GM21526 (cell line): Measurements from ENCODE around the gene HACD2.

Source experiments
- ATAC-seq: cut with Tn5 transposase; IDR thresholded peaks from one replicate; pipeline ENCODE4 v1.9.1; 2021; ENCODE audit warnings: moderate library complexity; ENCODE audit not compliant: unreplicated experiment, low FRiP score

The HACD2 gene

DNA sequence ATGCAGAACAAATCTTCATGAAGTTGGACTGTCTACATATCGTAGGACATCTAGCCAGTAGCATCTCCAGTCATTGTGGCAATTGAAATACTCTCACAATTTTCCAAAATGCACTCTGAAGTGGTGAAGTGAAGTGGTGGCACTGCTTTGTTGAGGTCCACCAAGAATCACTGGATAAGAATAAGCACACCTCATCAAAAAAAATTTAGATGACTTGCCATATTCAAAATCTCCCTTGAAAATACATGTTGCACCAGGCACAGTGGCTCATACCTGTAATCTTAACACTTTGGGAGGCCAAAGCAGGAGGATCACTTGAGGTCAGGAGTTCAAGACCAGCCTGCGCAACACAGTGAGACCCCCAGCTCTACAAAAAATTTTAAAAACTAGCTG, 12.9 kb downstream of the HACD2 start:
- ATAC-seq: no peak

DNA sequence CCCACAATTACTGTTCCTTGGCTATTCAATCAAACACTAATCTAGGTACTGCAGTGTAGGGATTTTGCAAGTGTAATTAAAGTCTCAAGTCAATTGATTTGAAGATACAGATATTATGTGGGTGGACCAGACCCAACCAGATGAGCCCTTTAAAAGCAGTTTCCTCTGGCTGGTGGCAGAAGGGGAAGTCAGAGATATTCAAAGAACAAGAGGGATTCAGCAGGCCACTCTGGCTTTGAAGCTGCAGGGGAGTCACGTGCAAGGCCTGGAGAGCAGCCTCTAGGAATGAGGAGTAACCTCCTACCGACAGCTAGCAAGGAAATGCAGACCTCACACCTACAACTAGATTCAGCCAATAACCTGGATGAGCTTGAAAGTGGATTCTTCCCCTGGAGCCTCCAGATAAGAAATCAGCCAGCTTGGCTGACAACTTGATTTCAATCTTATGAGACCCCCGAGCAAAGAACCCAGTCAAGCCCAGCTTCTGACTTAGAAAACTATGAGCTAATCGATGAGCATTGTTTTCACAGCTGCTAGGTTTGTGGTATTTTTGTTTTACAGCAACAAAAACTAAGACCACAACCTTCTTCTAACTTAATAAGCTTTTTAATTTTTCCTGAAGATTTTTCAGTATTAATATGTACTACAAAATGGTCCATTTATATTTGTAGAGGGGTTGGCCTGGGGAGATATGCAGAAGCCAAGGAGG, 13.4 kb downstream of the HACD2 start:
- no peak for ATAC-seq

DNA sequence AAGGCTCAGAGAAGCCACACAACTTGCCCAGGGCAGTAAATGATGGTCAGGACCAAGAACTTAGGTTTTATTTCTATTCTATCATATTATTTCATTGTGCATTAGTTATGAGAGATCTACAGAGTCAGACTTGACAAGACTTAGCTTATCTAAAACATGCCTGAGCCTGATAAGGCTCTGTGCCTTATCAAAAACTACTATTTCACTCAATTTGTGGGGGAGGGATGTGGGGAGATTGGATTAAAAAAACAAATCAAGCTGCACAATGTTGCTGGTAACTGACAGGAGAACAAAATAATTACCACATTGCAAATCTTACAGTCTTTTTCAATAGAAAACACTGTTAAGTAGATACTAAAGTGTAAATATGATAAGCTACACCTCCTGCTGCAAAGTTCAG, 16.0 kb downstream of the HACD2 start:
- ATAC-seq: no peak

DNA sequence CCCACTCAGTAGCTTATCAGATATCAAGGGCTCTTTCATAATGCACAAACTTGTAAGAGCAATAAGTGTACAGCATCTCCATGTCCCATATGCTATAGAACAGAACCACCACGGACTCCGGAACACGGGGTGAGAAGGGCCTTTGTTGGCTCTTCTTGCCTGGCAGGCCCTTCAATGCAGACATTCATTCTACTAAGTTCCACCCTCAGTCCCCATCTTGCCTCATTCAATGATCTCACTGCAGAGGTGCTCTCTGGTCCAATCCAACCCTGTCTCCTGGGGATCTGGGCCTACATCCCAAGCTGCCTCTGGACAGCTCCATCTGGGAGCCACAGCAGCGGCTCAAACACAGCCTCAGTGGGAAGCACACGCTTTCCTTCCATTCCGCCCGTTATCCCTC, 16.8 kb downstream of the HACD2 start:
- no peak for ATAC-seq

DNA sequence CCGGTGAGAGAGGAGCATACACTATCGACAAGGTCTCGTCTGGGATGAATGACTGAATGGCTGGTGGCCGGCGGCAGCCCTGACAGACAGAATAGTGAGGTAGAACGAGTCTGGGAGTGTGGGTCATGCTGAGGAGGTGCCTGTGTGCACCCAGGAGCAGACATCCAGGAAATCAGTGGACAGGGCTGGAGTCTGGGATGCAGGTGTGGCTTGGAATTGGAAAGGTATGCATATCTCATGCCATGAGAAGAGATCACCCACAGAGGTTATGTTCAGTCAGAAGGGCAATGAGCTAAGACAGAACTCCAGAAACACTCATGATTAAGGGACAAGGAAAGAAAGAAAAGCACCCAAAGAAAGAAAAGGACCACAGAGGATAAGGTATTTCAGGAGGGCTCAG, 20.8 kb downstream of the HACD2 start:
- ATAC-seq: no peak

DNA sequence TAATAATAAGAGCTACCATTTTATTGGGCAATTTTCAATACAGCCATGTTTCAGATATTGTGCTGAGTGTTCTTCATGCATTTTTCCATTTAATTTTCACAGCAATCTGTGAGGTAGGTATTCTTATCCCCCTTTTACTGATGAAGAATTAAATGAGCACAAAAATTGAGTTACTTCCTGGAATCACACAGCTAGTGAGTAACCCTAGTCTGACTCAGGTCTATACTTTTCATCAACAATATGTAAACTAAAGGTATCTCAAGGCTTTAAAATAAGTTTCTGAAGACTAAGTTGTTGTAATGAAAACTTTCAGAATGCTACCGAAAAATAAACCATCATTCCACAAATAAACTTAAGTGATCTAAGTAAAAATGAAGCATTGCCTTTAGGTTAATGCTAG, 22.3 kb downstream of the HACD2 start:
- ATAC-seq: no peak

DNA sequence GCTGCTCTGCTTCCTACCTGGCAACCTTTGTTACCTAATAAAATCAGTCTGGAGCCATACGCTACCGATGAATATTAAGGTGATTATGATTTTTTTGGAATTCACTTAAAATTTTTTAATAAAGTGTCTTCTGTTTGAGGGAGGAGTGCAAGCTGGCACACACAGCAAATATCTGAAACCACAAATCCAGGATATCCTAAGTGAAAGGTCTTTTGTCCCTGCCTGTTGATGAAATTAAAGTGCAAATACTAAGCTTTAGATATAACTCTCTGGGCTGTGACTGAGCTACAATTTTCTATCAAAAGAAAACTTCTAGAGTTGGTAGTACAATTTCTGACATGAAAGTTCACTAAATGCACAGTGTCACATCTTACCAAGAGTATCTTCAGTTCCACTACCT, 23.7 kb downstream of the HACD2 start:
- no peak for ATAC-seq

DNA sequence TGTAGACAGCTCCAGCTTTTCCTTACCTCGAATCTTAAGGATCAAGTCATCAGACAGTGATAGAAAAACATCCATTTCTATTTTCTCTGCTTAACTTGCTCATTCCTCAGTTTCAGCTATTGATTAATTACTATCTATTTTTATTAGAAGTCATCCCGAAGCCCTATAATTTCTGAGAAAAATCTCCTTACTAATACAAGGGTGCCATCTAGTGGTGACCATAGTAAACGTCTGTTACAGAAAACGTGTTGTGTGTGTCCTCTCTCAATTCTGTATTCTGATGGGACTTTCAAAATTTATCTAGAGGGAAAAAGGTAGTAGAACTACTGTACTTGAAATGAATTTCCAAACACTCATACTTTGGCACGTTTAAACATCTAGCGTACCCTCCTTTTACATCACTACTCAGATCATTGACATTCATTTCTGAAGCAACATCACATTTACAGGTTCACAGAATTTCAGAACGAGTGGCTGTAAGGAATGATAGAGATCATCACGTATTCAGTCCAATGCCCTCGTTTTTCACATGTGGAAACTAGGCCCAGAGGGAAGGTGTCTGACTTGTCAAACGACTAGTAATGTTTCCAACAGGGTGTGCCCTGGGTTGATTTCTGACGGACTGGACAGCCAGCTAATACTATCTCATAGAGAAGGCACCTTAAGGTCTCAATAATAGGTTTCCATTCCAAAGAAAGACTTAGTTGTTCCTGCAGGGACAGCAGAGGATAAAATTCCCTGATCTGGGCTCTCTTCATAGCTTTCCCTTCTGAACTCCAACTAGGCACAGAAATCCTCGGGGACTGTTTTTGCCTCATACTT, 25.6 kb downstream of the HACD2 start:
- ATAC-seq: no peak

DNA sequence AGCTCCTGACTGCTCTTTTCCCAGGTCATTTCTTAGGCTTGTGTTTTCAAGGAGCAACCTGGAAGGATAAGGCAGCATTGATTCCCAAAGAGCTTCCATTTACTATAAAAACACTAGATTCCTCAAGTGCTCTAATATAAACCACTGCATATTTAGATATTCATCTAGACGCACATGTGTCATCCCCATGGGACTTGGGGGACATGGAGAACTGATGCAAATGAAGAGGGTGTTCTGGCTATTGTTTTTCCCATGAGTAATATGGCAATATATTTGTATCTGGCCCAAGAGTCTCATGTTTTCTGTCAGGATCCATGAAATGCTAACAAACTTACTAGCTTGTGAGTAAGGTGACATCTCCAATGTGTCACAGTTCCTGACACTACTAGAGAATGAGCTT, 31.3 kb downstream of the HACD2 start:
- ATAC-seq: no peak

DNA sequence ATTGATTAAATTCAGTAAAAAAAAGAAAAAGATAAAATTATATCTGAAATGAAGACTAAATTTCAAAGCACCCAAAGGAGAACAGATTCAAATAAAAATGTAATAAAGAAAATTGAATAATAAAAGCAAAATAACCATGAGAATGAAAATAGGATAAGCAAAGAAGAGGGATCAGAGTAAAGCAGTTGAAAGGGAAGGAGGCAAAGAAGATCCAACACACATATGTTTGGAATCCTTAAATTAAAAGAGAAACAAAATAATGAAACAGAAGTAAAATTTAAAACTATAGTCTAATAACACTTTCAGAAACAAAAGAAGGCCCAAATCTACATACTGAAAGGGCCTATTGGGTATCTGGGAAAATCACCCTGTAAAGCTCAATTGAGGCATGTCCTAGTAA, 32.1 kb downstream of the HACD2 start:
- no peak for ATAC-seq

DNA sequence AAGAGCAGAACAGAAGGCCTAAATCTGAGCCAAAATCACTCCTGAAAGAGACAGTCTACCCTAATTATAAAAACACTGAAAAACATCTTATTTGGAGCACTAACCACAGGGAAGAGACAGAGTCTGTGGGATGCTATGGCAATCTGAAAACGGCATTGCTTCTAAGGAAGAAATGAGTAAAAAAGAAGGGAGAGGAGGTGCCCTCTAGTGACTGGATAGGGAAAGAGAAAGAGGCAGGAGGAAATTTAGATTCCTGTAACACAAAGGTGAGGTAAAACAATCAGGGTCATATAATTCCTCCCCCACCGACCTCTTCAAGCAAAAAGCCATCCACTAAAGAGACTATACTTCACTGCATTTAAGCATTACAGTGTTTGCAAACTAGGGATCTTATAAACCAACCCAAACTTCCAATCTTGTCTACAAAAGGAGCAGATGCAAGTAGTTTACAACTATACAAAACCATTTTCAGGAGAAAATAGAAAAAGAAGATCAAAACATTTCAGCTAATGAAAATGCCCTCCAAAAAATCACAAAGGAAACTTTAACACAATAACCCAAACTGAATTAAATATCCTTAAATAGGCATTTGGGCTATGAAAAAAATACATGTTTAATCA, 32.6 kb downstream of the HACD2 start:
- ATAC-seq: no peak

DNA sequence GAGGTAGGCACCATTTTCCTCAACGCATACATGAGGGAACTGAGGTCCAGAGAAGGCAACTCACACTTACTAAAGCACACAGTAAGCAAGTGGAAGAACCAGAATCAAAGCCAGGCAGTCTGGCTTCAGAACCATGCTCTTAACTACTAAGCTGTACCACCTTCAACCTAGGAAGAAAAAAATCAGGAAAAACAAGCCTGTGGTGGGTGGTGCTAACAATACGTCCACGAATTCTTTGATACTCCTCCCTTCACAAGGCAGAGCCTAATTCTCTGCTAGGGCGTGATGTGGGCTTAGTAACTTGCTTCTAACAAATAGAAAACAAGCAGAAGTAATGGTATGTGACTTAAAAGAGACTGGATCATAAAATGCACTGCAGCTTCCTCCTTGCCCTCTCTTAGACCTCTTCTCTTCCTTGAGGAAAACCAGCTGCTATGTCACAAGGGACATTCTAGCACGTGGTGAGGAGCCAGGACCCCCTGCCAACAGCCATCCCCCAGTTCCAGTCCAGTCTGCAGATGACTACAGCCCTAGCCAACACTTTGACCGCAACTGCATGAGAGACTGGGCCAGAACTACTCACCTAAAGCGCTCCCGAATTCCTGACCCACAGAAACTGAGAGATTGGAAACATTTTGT, 36.9 kb downstream of the HACD2 start:
- no peak for ATAC-seq

DNA sequence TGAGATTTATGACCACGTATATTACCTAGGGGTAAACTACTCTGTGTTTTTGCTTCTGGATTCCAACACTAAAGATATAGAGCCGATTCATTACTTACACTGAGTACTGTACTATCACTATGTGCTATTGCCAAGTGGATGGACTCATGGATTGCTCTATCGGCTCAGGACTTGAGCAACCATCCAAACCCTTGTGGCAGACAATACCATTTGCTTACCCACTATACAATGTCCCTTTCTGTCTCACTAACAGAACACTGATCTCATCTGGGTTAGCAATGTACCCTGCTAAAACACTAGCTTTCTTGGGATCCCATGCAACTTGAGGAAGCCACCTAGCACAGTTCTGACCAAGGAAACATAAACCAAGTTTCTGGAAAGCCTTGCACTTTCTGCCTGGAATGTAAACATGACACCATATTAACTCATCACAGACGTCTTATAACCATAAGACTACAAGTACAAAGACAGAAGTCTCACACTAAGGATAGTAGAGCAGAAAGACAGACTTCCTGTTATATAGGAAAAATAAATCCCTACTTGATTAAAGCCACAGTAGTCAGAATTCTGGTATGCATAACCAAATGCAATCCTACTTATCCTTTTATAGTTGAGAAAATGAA, 38.6 kb downstream of the HACD2 start:
- no peak for ATAC-seq

DNA sequence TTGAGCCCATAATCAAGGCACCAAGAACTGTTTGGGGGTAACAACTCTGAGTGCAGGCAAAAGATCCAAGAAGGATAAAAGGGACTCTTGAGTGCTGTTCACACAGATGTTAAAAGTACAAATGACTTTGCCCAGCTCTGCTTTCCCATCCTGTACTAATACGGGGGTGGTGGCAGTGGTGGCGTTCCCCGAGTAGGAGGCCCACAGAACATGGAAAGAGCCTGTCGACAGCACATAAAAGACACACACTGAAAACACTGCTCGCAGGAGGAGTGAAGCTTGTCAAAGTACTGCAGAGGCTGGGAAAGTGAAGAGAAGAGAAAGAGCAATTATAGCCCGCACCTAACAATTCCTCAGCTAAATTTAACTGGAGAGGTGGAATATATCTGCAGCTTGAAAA, 40.9 kb downstream of the HACD2 start:
- no peak for ATAC-seq

DNA sequence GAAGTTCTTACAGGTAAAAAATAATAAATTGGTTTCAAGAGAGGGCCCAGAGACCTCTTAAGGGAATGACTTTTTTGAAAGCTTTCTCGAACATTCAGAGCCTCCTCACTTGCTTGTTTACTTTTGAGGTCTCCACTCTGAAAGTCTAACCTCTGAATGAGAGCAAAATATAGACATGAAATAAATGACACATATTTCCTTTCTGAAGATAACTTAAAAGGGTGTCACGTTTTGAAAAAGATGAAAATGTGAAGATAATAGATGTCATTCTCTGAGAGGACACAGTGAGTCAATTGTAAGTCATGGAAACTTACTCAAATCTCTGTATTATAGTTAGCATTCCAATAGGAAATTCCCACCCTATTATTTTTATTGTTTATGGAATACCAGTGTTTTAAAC, 44.6 kb downstream of the HACD2 start:
- ATAC-seq: no peak

DNA sequence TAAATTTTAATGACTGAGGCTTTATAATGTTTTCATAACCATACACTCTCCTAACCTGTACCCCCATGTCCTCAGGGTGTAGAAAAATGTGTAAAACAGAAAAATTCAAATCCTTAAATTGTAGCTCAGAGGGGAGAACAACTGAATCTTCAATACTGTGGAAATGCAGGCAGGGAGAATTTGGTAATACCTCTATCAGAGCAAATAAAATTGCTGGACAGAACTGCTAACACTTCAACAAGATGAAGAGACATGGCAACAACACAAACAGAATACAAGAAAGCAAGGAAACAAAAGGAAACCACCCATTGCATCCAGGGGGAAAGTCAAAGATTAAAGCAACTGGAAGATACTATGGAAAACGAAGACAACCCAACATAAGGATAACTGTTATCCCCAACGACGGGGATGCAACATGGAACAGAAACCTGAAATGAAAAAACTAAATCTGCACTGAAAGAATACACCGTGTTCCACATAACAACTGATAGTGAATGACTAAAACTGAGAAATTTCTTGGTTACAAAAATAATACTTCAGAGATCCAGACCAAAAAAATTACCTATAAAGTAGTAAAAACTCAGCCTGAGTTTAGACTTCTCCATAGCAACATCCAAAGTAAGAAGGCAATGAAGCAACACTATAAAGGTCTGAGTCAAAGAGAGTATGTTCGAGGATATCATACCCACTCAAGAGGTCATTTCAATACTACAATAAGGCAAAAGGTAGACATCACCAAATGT, 48.5 kb downstream of the HACD2 start:
- no peak for ATAC-seq

DNA sequence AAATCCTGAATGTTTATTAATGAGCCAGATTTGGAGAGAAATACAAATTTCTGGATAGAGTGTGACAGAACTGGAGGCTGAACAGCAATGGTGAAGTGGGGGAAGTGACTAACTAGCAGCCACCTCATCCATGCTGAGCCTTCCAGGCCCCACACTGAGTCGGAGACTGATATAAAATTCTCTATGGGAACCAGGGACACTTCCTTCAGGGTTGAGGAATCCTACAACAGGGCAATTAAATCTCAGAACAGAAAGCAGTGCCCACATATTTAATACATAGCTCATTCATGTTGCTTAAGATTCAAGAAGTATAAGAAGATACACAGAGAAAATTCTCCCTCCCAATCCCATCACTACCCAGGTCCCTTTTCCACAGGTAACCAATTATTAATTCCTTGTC, 49.3 kb downstream of the HACD2 start:
- no peak for ATAC-seq

DNA sequence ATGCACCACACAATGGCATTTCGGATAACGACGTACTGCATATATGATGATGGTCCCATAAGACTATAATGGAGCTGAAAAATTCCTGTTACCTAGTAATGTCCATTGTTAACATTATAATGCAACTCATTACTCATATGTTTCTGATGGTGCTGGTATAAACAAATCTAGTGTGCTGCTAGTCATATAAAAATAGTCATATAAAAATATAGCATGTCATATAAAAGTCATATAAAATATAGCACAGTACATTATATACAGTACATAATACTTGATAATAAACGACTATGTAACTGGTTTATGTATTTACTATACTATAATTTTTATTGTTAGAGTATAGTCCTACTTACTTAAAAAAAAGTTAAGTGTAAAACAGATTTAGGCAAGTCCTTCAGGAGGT, 50.6 kb downstream of the HACD2 start:
- ATAC-seq: no peak

DNA sequence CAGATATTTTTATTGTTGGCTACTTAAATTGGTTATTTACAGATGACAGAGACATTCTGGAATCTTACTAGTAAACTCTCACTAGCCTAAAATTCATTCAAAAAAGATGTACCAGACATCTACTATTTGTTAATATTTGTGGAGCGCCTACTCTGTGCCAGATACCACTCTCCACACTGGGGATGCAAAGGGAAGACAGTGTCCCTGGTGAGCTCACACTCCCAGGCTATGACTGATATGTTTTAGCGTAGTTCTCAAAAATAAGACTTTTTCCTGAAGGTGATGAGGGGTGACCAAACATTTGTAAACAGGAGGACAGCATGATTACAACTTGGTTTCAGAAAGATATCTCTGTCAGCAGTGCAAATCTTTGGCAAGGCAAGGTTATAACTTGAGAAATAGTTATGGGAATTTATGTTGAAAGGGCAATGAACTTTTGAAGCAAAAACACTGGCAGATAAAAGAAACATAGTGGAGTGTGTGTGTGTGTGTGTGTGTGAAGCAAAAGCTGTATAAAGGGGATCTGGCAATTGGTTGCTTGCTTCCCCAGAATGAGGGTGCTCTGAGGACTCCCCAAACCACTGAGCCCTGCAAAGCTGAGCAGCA, 51.2 kb downstream of the HACD2 start:
- ATAC-seq: no peak

DNA sequence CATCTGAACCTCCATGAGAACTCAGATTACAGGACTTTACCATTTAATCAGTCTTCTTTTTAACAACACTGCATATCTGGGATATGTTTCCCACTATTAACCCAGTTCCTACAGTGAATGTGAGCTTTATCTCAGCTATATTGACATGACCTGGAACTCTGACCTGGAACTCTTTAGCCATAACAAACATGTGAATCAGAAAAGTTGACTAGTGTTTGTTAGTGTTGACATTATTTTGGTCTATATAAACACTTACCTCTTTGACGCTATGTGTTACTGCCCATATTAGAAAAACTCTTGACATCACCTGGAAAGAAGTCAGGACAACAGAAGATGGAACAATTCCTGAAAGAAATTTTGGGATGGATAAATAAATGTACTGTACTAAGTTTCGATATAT, 56.7 kb downstream of the HACD2 start:
- ATAC-seq: no peak
